HepG2 (cell line): ENCODE data around the gene AGXT. TPM values are rescaled to one million over a fixed set of nuclear protein-coding genes. Genes with fewer than 3 reads are reported as not detected.

ENCODE experiments used
- ATF1 ChIP-seq: IDR thresholded peaks from 2 replicates; pipeline ENCODE4 v1.6.1; 2016; ENCODE audit warnings: mild to moderate bottlenecking, control low read depth
- ATF3 ChIP-seq: sonication (generic); formaldehyde crosslinking; IDR thresholded peaks from 2 replicates; pipeline ENCODE4 v1.4.0; 2020; ENCODE audit warnings: missing genetic modification reagents
- FOXA3 ChIP-seq: IDR thresholded peaks from 2 replicates; pipeline ENCODE4 v1.6.1; 2016; ENCODE audit warnings: missing genetic modification reagents, missing compliant biosample characterization
- GPN1 ChIP-seq: sonication (generic); formaldehyde crosslinking; IDR thresholded peaks from 2 replicates; pipeline ENCODE4 v1.5.1; 2020; ENCODE audit warnings: missing genetic modification reagents, borderline replicate concordance
- MAZ ChIP-seq, 2 experiments: sonication (generic) in 1 of 2; formaldehyde crosslinking in 1 of 2; IDR thresholded peaks; 2 replicates each; pipeline versions ENCODE4 v1.5.0 to v1.6.1; 2012 to 2020; ENCODE audit warnings: low read depth in 2 of 2, mild to moderate bottlenecking in 2 of 2, borderline replicate concordance in 1 of 2, improper control_type of control experiment in 1 of 2, low read length in 1 of 2, missing genetic modification reagents in 1 of 2, moderate library complexity in 1 of 2
- MED1 ChIP-seq: sonication (generic); formaldehyde crosslinking; IDR thresholded peaks from 2 replicates; pipeline ENCODE4 v1.4.0; 2020; ENCODE audit warnings: missing genetic modification reagents
- MTA3 ChIP-seq: sonication (generic); formaldehyde crosslinking; IDR thresholded peaks from 2 replicates; pipeline ENCODE4 v1.4.0; 2020; ENCODE audit warnings: missing genetic modification reagents
- NCOR1 ChIP-seq: fragments of 200-600 bp; sonication (generic); IDR thresholded peaks from 2 replicates; pipeline ENCODE4 v1.7.0; 2017; ENCODE audit warnings: antibody characterized with exemption, low read length, borderline replicate concordance
- POLR2AphosphoS2 ChIP-seq: IDR thresholded peaks from 2 replicates; pipeline ENCODE4 v1.6.1; 2011; ENCODE audit warnings: low read depth, low read length, improper control_type of control experiment
- RXRA ChIP-seq: sonication (generic); formaldehyde crosslinking; IDR thresholded peaks from 2 replicates; pipeline ENCODE4 v1.5.1; 2020; ENCODE audit warnings: missing genetic modification reagents
- SP140L ChIP-seq: sonication (generic); formaldehyde crosslinking; IDR thresholded peaks from 2 replicates; pipeline ENCODE4 v1.4.0; 2020; ENCODE audit warnings: missing genetic modification reagents, borderline replicate concordance
- TBL1XR1 ChIP-seq: fragments of 150-350 bp; IDR thresholded peaks from 2 replicates; pipeline ENCODE4 v1.6.1; 2014; ENCODE audit warnings: borderline replicate concordance, low read length; ENCODE audit not compliant: partially characterized antibody
- TCF12 ChIP-seq, 2 experiments: fragments of 450-650 bp in 1 of 2; sonication (generic) in 1 of 2; formaldehyde crosslinking in 1 of 2; IDR thresholded peaks; 2 replicates each; pipeline versions ENCODE4 v1.6.1 to v1.8.0; 2017 to 2022; ENCODE audit warnings: antibody characterized with exemption in 1 of 2, mild to moderate bottlenecking in 1 of 2, missing genetic modification reagents in 1 of 2, moderate library complexity in 1 of 2
- TFAP4 ChIP-seq: sonication (generic); IDR thresholded peaks from 2 replicates; pipeline ENCODE4 v1.6.1; 2016; ENCODE audit warnings: low read depth, borderline replicate concordance
- TMF1 ChIP-seq: sonication (generic); formaldehyde crosslinking; IDR thresholded peaks from 2 replicates; pipeline ENCODE4 v1.8.1; 2022; ENCODE audit warnings: low read depth, missing genetic modification reagents
- ZBTB34 ChIP-seq: sonication (generic); formaldehyde crosslinking; IDR thresholded peaks from 2 replicates; pipeline ENCODE4 v1.8.0; 2022; ENCODE audit warnings: mild to moderate bottlenecking, missing genetic modification reagents
- ZMAT5 ChIP-seq: sonication (generic); formaldehyde crosslinking; IDR thresholded peaks from 2 replicates; pipeline ENCODE4 v1.5.0; 2020; ENCODE audit warnings: mild to moderate bottlenecking, low read depth, missing genetic modification reagents, borderline replicate concordance
- ZNF10 ChIP-seq: sonication (generic); formaldehyde crosslinking; IDR thresholded peaks from 2 replicates; pipeline ENCODE4 v1.4.0; 2020; ENCODE audit warnings: mild to moderate bottlenecking, low read depth, missing genetic modification reagents, borderline replicate concordance
- ZNF20 ChIP-seq: sonication (generic); formaldehyde crosslinking; IDR thresholded peaks from 2 replicates; pipeline ENCODE4 v1.4.0; 2020; ENCODE audit warnings: mild to moderate bottlenecking, moderate library complexity, missing genetic modification reagents
- ZNF230 ChIP-seq: sonication (generic); formaldehyde crosslinking; IDR thresholded peaks from 2 replicates; pipeline ENCODE4 v1.4.0; 2020; ENCODE audit warnings: mild to moderate bottlenecking, missing genetic modification reagents
- ZNF24 ChIP-seq: fragments of 450-650 bp; IDR thresholded peaks from 2 replicates; pipeline ENCODE4 v1.6.1; 2017; ENCODE audit warnings: antibody characterized with exemption, mild to moderate bottlenecking
- ZNF343 ChIP-seq: sonication (generic); formaldehyde crosslinking; IDR thresholded peaks from 2 replicates; pipeline ENCODE4 v1.4.0; 2020; ENCODE audit warnings: mild to moderate bottlenecking, missing genetic modification reagents
- ZNF557 ChIP-seq: sonication (generic); formaldehyde crosslinking; IDR thresholded peaks from 2 replicates; pipeline ENCODE4 v1.4.0; 2020; ENCODE audit warnings: missing genetic modification reagents
- ZNF597 ChIP-seq: sonication (generic); formaldehyde crosslinking; IDR thresholded peaks from 2 replicates; pipeline ENCODE4 v1.5.0; 2020; ENCODE audit warnings: missing genetic modification reagents
- ZNF773 ChIP-seq: sonication (generic); formaldehyde crosslinking; IDR thresholded peaks from 2 replicates; pipeline ENCODE4 v1.4.0; 2020; ENCODE audit warnings: missing genetic modification reagents, borderline replicate concordance
- polyA plus RNA-seq, 8 experiments: library from polyadenylated mRNA; depleted of rRNA in 3 of 8; stranded (reverse) in 7 of 8; unstranded in 1 of 8; fragments of >200 nt; fragmentation: Illumina TruSeq in 4 of 8; extraction: Trizol in 4 of 8; gene quantifications; 2 replicates each; pipeline versions ENCODE4 v1.2.1 to v1.2.3, GENCODE V29; 2011 to 2016; ENCODE audit warnings: low read depth in 4 of 8, missing spikeins in 1 of 8, mixed read lengths in 1 of 8; ENCODE audit not compliant: insufficient read depth in 1 of 8
- total RNA-seq, 5 experiments: library from RNA; depleted of rRNA; stranded (reverse); fragments of >200 nt; fragmentation: Illumina TruSeq; extraction: Trizol; gene quantifications; 2 replicates each; pipeline ENCODE4 v1.2.3, GENCODE V29; 2016; ENCODE audit warnings: low read depth in 1 of 5

The AGXT gene
- total and polyA plus RNA-seq, 2 of the 13 experiments (the other 11 are each of a cell fraction or from before 2014, with no cell fraction given): 41.9 to 96.1 TPM

- TF ChIP-seq ZNF10 (no peak), ZNF597 (no peak), NCOR1 (peak; percentile 94), ATF1 (CRISPR knock-in tag) (no peak), TFAP4 (peak; percentile 96), ZNF24 (no peak), MAZ (IDR thresholded peaks at IDR 0.05; ENCODE audit: borderline replicate concordance, low read depth, low read length) (peak; percentile 38; the same call in 1 of the 2 replicates), MAZ (CRISPR knock-in tag; IDR thresholded peaks at IDR 0.05; ENCODE audit: low read depth) (peak; percentile 98; the same call in 1 of the 2 replicates), POLR2AphosphoS2 (no peak), ZNF557 (CRISPR knock-in tag) (peak; percentile 91; the same call in 1 of the 2 replicates), ZBTB34 (CRISPR knock-in tag) (peak; percentile 51), SP140L (no peak; the same call in 1 of the 2 replicates), FOXA3 (CRISPR knock-in tag) (peak; percentile 84), MTA3 (CRISPR knock-in tag) (no peak), ZNF230 (CRISPR knock-in tag) (peak; percentile 97), ZNF773 (CRISPR knock-in tag) (no peak; the same call in 1 of the 2 replicates), MED1 (CRISPR knock-in tag) (peak; percentile 99), TBL1XR1 (no peak), TMF1 (CRISPR knock-in tag) (0 out of 2 replicates have a peak, but pooled peaks have one; percentile 57), RXRA (peak; percentile 92), ZMAT5 (CRISPR knock-in tag) (0 out of 2 replicates have a peak, but pooled peaks have one; percentile 68), TCF12 (IDR thresholded peaks at IDR 0.05) (no peak), TCF12 (CRISPR knock-in tag; IDR thresholded peaks at IDR 0.05) (peak; percentile 97), ZNF343 (CRISPR knock-in tag) (peak; percentile 88), ZNF20 (CRISPR knock-in tag) (no peak; the same call in 1 of the 2 replicates), ATF3 (peak; percentile 82), GPN1 (CRISPR knock-in tag) (no peak; the same call in 1 of the 2 replicates)
Observed at GRCh38 chr2:240857039-240858008, 11.3 kb upstream of the AGXT start (continued).
